ENCODE data around the gene SUPT4H1.

Gene SUPT4H1

GRCh38 chr17:58365185-58365979 is 13.4 kb upstream of the SUPT4H1 start:
- peaks cover 14% of the 10 kb centered on the region for H3K36me3 ChIP-seq (ENCODE audit: low read depth)
- H3K9me3 ChIP-seq (ENCODE audit: severe bottlenecking), result no peaks in the 10 kb centered on the region
- no peak for DNase-seq (ENCODE audit: low spot score)
- H3K27ac ChIP-seq (ENCODE audit: poor library complexity, severe bottlenecking), result peak overlapping the region; percentile 13
- ATAC-seq (ENCODE audit: low read depth), result no peak; the same call in 2 of the 3 replicates
- H3K4me1 ChIP-seq (ENCODE audit: insufficient read depth, poor library complexity, severe bottlenecking), result peaks cover 14% of the 10 kb centered on the region
- H3K27me3 ChIP-seq (ENCODE audit: insufficient read depth, poor library complexity, severe bottlenecking), result no peaks in the 10 kb centered on the region
- H3K4me3 ChIP-seq (ENCODE audit: severe bottlenecking), result no peak overlapping the region
- TF ChIP-seq, protein P1, sequence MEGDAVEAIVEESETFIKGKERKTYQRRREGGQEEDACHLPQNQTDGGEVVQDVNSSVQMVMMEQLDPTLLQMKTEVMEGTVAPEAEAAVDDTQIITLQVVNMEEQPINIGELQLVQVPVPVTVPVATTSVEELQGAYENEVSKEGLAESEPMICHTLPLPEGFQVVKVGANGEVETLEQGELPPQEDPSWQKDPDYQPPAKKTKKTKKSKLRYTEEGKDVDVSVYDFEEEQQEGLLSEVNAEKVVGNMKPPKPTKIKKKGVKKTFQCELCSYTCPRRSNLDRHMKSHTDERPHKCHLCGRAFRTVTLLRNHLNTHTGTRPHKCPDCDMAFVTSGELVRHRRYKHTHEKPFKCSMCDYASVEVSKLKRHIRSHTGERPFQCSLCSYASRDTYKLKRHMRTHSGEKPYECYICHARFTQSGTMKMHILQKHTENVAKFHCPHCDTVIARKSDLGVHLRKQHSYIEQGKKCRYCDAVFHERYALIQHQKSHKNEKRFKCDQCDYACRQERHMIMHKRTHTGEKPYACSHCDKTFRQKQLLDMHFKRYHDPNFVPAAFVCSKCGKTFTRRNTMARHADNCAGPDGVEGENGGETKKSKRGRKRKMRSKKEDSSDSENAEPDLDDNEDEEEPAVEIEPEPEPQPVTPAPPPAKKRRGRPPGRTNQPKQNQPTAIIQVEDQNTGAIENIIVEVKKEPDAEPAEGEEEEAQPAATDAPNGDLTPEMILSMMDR (IDR thresholded peaks at IDR 0.05; ENCODE audit: poor library complexity, severe bottlenecking), result no peak

DNA sequence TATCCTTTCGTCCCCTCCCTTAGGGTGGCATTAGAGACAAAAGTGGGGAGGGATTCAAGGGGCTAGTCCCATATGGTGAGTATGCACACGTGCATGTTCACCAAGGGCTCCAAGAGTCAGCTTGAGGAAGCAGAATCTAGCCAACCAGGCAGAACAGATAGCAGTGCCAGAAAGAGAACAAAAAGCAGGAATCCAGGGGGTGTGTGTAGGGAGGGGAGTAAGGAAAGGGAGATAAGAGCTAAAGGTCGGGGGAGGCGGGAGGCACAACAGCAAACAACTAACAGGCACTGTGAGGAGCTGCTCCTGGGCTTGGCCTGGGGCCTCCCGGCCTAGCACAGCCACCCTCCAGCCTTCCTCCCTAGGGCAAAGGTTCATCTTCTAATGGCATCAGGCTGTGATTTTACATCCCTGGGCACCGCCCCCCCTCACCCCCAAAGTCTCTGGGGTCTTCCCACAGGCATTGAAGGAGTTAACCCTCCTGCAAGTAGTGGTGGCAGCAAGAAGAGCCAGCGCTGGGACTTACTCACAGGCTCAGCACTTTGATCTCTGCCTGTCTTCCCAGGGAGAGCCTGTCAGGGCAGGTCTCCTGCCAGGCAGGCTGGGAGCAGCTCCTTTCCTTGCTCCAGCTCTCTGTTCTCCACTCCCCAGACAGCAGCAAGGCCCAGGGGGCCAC is 12.4 kb upstream of the SUPT4H1 start:
- peaks cover 14% of the 10 kb centered on the region for H3K4me1 ChIP-seq (ENCODE audit: insufficient read depth, poor library complexity, severe bottlenecking)
- DNase-seq (ENCODE audit: low spot score), result no peak
- TF ChIP-seq, protein P1 (IDR thresholded peaks at IDR 0.05; ENCODE audit: poor library complexity, severe bottlenecking), result no peak
- peak; percentile 92 for ATAC-seq (ENCODE audit: low read depth)
- H3K27me3 ChIP-seq (ENCODE audit: insufficient read depth, poor library complexity, severe bottlenecking), result no peaks in the 10 kb centered on the region
- no peaks in the 10 kb centered on the region for H3K9me3 ChIP-seq (ENCODE audit: severe bottlenecking)
- peak overlapping the region; percentile 13 for H3K27ac ChIP-seq (ENCODE audit: poor library complexity, severe bottlenecking)
- no peak overlapping the region for H3K4me3 ChIP-seq (ENCODE audit: severe bottlenecking)
- H3K36me3 ChIP-seq (ENCODE audit: low read depth), result peaks cover 20% of the 10 kb centered on the region

GRCh38 chr17:58363457-58364185 is 11.6 kb upstream of the SUPT4H1 start:
- Histone ChIP-seq H3K27me3 (ENCODE audit: insufficient read depth, poor library complexity, severe bottlenecking) (no peaks in the 10 kb centered on the region), H3K9me3 (ENCODE audit: severe bottlenecking) (no peaks in the 10 kb centered on the region), H3K27ac (ENCODE audit: poor library complexity, severe bottlenecking) (no peak overlapping the region), H3K4me1 (ENCODE audit: insufficient read depth, poor library complexity, severe bottlenecking) (peaks cover 14% of the 10 kb centered on the region), H3K36me3 (ENCODE audit: low read depth) (peaks cover 24% of the 10 kb centered on the region), H3K4me3 (ENCODE audit: severe bottlenecking) (no peak overlapping the region)
- DNase-seq (ENCODE audit: low spot score), result no peak
- TF ChIP-seq, protein P1 (IDR thresholded peaks at IDR 0.05; ENCODE audit: poor library complexity, severe bottlenecking), result no peak
- ATAC-seq (ENCODE audit: low read depth), result no peak

GRCh38 chr17:58362368-58363014 is 10.5 kb upstream of the SUPT4H1 start:
- DNase-seq (ENCODE audit: low spot score), result no peak

More at GRCh38 chr17:58362368-58363014, 10.5 kb upstream of the SUPT4H1 start:
- TF ChIP-seq, protein P1 (IDR thresholded peaks at IDR 0.05; ENCODE audit: poor library complexity, severe bottlenecking), result no peak
- ATAC-seq (ENCODE audit: low read depth), result no peak
- Histone ChIP-seq H3K27ac (ENCODE audit: poor library complexity, severe bottlenecking) (no peak overlapping the region), H3K4me1 (ENCODE audit: insufficient read depth, poor library complexity, severe bottlenecking) (peaks cover 14% of the 10 kb centered on the region), H3K4me3 (ENCODE audit: severe bottlenecking) (no peak overlapping the region), H3K9me3 (ENCODE audit: severe bottlenecking) (no peaks in the 10 kb centered on the region), H3K36me3 (ENCODE audit: low read depth) (peaks cover 29% of the 10 kb centered on the region), H3K27me3 (ENCODE audit: insufficient read depth, poor library complexity, severe bottlenecking) (no peaks in the 10 kb centered on the region)
